HG03460 (cell line): ENCODE data around the gene STON1.
"Not testable (repeated sequence)": the region's sequence is repeated elsewhere in the genome, so short reads cannot be mapped to it uniquely, and the experiment has no call there.

ENCODE experiments used
- ATAC-seq: cut with Tn5 transposase; IDR thresholded peaks from one replicate; pipeline ENCODE4 v1.9.1; 2021; ENCODE audit not compliant: unreplicated experiment

Gene STON1

GRCh38 chr2:48530033-48530811, at the start of gene STON1:
STON1 (plus strand) TSS chr2:48530154; CDS start chr2:48580634, 50,480 bp downstream.
- no peak for ATAC-seq

GRCh38 chr2:48480526-48480925, 49.4 kb upstream of the STON1 start:
- no peak for ATAC-seq

GRCh38 chr2:48482313-48482712, 47.6 kb upstream of the STON1 start:
- no peak for ATAC-seq

GRCh38 chr2:48482769-48483168, 47.2 kb upstream of the STON1 start:
- no peak for ATAC-seq

- ATAC-seq, result no peak
These were observed 46.4 kb upstream of the STON1 start for GRCh38 chr2:48483506-48483905.

GRCh38 chr2:48483916-48484315, 46.0 kb upstream of the STON1 start:
- no peak for ATAC-seq

- ATAC-seq, result no peak
These were observed 41.4 kb upstream of the STON1 start for GRCh38 chr2:48488545-48488944.

- ATAC-seq, result no peak
These were observed 33.1 kb upstream of the STON1 start for GRCh38 chr2:48496849-48497248.

GRCh38 chr2:48504647-48505327, 25.2 kb upstream of the STON1 start:
- no peak for ATAC-seq

- ATAC-seq, result no peak
These were observed 22.8 kb upstream of the STON1 start for GRCh38 chr2:48507111-48507510.

- ATAC-seq, result no peak
These were observed 21.4 kb upstream of the STON1 start for GRCh38 chr2:48508461-48509124.

- ATAC-seq, result no peak
These were observed 19.6 kb upstream of the STON1 start for GRCh38 chr2:48510329-48510728.

- ATAC-seq, result no peak
These were observed 18.0 kb upstream of the STON1 start for GRCh38 chr2:48511849-48512470.

GRCh38 chr2:48512571-48512970, 17.4 kb upstream of the STON1 start:
- ATAC-seq, result no peak

- no peak for ATAC-seq
These were observed 15.5 kb upstream of the STON1 start for GRCh38 chr2:48514348-48515003.

- no peak for ATAC-seq
These were observed 14.4 kb upstream of the STON1 start for GRCh38 chr2:48515513-48515985.

GRCh38 chr2:48519593-48519992, 10.4 kb upstream of the STON1 start:
- no peak for ATAC-seq

- ATAC-seq, result not testable (repeated sequence)
These were observed 5.2 kb upstream of the STON1 start for GRCh38 chr2:48524756-48525155.

GRCh38 chr2:48525269-48525943, 4.5 kb upstream of the STON1 start:
- ATAC-seq, result no peak

GRCh38 chr2:48527226-48527885, 2.6 kb upstream of the STON1 start:
- ATAC-seq, result no peak
